ENCODE data around the gene KIAA0930. TPM values are rescaled to one million over a fixed set of nuclear protein-coding genes. Genes with fewer than 3 reads are reported as not detected.

The KIAA0930 gene
- total and polyA plus RNA-seq, 2 donors (not counting 1 experiment from before 2014, with no cell fraction given): 27.0 to 46.8 TPM

GRCh38 chr22:45197606-45198462, 42.9 kb downstream of the KIAA0930 start:
- Mint-ChIP-seq H3K27ac (peak overlapping the region; percentile 20), H3K9me3 (ENCODE audit: insufficient read depth) (no peaks in the 10 kb centered on the region), H3K4me1 (no peaks in the 10 kb centered on the region), H3K27me3 (no peaks in the 10 kb centered on the region), H3K4me3 (no peak overlapping the region)
- Histone ChIP-seq H3K4me3 (ENCODE audit: control extremely low read depth in 1 of 5, extremely low read depth in 1 of 5, insufficient read depth in 1 of 5, low read depth in 2 of 5, low read length in 4 of 5) (no peak overlapping the region), H2AFZ (ENCODE audit: insufficient read depth, low read depth, low read length, poor library complexity, severe bottlenecking) (no peak overlapping the region), H3K9ac (ENCODE audit: low read length) (no peak overlapping the region), H3K27me3 (replicated peaks in 1 of 4; ENCODE audit: control extremely low read depth in 1 of 4, control insufficient read depth in 3 of 4, insufficient read depth in 4 of 4, low read length in 3 of 4) (no peaks in the 10 kb centered on the region), H3K79me2 (ENCODE audit: control insufficient read depth, insufficient read depth, low read length) (no peaks in the 10 kb centered on the region), H3K9me3 (ENCODE audit: control extremely low read depth in 1 of 3, control insufficient read depth in 2 of 3, insufficient read depth in 1 of 3, low read length in 2 of 3) (no peaks in the 10 kb centered on the region), H3K27ac (ENCODE audit: low read length in 2 of 2) (no peak overlapping the region), H3K36me3 (replicated peaks in 1 of 2; ENCODE audit: control extremely low read depth in 1 of 2, control insufficient read depth in 1 of 2, extremely low read depth in 1 of 2, insufficient read depth in 2 of 2, low read length in 1 of 2) (peaks cover 0 to 66% of the 10 kb centered on the region in 2 experiments), H3K4me2 (replicated peaks; ENCODE audit: low read depth, low read length, poor library complexity, severe bottlenecking) (no peak overlapping the region), H4K20me1 (ENCODE audit: control insufficient read depth, insufficient read depth, low read length, poor library complexity, severe bottlenecking) (no peaks in the 10 kb centered on the region), H3K4me1 (ENCODE audit: control insufficient read depth in 2 of 2, insufficient read depth in 2 of 2, low read length in 2 of 2) (no peaks in the 10 kb centered on the region)
- intact Hi-C loops (cut with micrococcal nuclease): no loop called here
- 95% methylated on average over 25 of the region's 28 CpGs for WGBS (ENCODE audit: insufficient coverage)
- POLR2A ChIA-PET: no interaction called here
- TF ChIP-seq EZH2 (IDR thresholded peaks at IDR 0.05; ENCODE audit: borderline replicate concordance, insufficient read depth, low read depth, low read length, poor library complexity, severe bottlenecking) (no peak), CTCF (IDR thresholded peaks at IDR 0.05) (no peak)
- ATAC-seq (ENCODE audit: low read depth): no peak
- no peak for DNase-seq
- CTCF ChIA-PET: no interaction called here

GRCh38 chr22:45196926-45197605, 43.6 kb downstream of the KIAA0930 start:
- ChIA-PET CTCF (no interaction called here), POLR2A (no interaction called here)
- Histone ChIP-seq H3K27ac (ENCODE audit: low read length in 2 of 2) (no peak overlapping the region), H3K4me3 (ENCODE audit: control extremely low read depth in 1 of 5, extremely low read depth in 1 of 5, insufficient read depth in 1 of 5, low read depth in 2 of 5, low read length in 4 of 5) (no peak overlapping the region), H3K9me3 (ENCODE audit: control extremely low read depth in 1 of 3, control insufficient read depth in 2 of 3, insufficient read depth in 1 of 3, low read length in 2 of 3) (no peaks in the 10 kb centered on the region), H3K27me3 (replicated peaks in 1 of 4; ENCODE audit: control extremely low read depth in 1 of 4, control insufficient read depth in 3 of 4, insufficient read depth in 4 of 4, low read length in 3 of 4) (no peaks in the 10 kb centered on the region), H4K20me1 (ENCODE audit: control insufficient read depth, insufficient read depth, low read length, poor library complexity, severe bottlenecking) (no peaks in the 10 kb centered on the region), H2AFZ (ENCODE audit: insufficient read depth, low read depth, low read length, poor library complexity, severe bottlenecking) (no peak overlapping the region), H3K36me3 (replicated peaks in 1 of 2; ENCODE audit: control extremely low read depth in 1 of 2, control insufficient read depth in 1 of 2, extremely low read depth in 1 of 2, insufficient read depth in 2 of 2, low read length in 1 of 2) (peaks cover 0 to 60% of the 10 kb centered on the region in 2 experiments), H3K9ac (ENCODE audit: low read length) (no peak overlapping the region), H3K79me2 (ENCODE audit: control insufficient read depth, insufficient read depth, low read length) (no peaks in the 10 kb centered on the region), H3K4me1 (ENCODE audit: control insufficient read depth in 2 of 2, insufficient read depth in 2 of 2, low read length in 2 of 2) (no peaks in the 10 kb centered on the region), H3K4me2 (replicated peaks; ENCODE audit: low read depth, low read length, poor library complexity, severe bottlenecking) (no peak overlapping the region)
- no peaks in the 10 kb centered on the region for H3K27me3 Mint-ChIP-seq
- no peak overlapping the region for H3K27ac Mint-ChIP-seq
- ATAC-seq (ENCODE audit: low read depth) (no peak), DNase-seq (no peak)
- no peak overlapping the region for H3K4me3 Mint-ChIP-seq
- WGBS (ENCODE audit: insufficient coverage): 98% methylated on average over 34 of the region's 34 CpGs
- no peaks in the 10 kb centered on the region for H3K9me3 Mint-ChIP-seq (ENCODE audit: insufficient read depth)
- intact Hi-C loops (cut with micrococcal nuclease): no loop called here
- H3K4me1 Mint-ChIP-seq: no peaks in the 10 kb centered on the region
- no peak for TF ChIP-seq EZH2 (IDR thresholded peaks at IDR 0.05; ENCODE audit: borderline replicate concordance, insufficient read depth, low read depth, low read length, poor library complexity, severe bottlenecking)
- TF ChIP-seq CTCF (IDR thresholded peaks at IDR 0.05): no peak

Data from B cell (primary cell).